OCI-LY7 (cell line): ENCODE data around the gene LRRC7. TPM values are rescaled to one million over a fixed set of nuclear protein-coding genes. Genes with fewer than 3 reads are reported as not detected.

Experiments used
- BruUV-seq: library from RNA; stranded (reverse); fragments of 400-500 nt; replicated peaks from 2 replicates; lab custom pipeline; 2021; lab: Mats Ljungman, UMichigan
- CTCF ChIA-PET: fragments of 300-600 bp; sonication (Branson Sonifier 250); formaldehyde crosslinking; loops from one replicate; lab custom pipeline; 2022; ENCODE audit warnings: antibody characterized with exemption; ENCODE audit not compliant: unreplicated experiment; lab: Charles Lee
- POLR2A ChIA-PET: fragments of 300-600 bp; sonication (Branson Sonifier 250); formaldehyde crosslinking; loops from one replicate; lab custom pipeline; 2022; ENCODE audit warnings: antibody characterized with exemption; lab: Charles Lee
- DNase-seq: peaks from one replicate; pipeline ENCODE4 v3.0.0-alpha.2; 2015; ENCODE audit warnings: low spot score
- H2AFZ ChIP-seq: fragments of 200-600 bp; sonication (generic), shearing (Covaris generic); 2 replicates; pipeline ENCODE4 v1.6.1; 2014; ENCODE audit warnings: mild to moderate bottlenecking, antibody characterized with exemption, low read length, moderate library complexity
- H3K27ac ChIP-seq: fragments of 200-600 bp; sonication (generic); 2 replicates; pipeline ENCODE4 v1.5.1; 2014; ENCODE audit warnings: mixed run types, low read depth, mild to moderate bottlenecking, moderate library complexity, low read length, inconsistent platforms; ENCODE audit not compliant: poor library complexity, severe bottlenecking
- H3K36me3 ChIP-seq: fragments of 200-600 bp; sonication (generic); 2 replicates; pipeline ENCODE4 v1.6.1; 2014; ENCODE audit warnings: mild to moderate bottlenecking, antibody characterized with exemption, low read length, moderate library complexity, mixed read lengths; ENCODE audit not compliant: insufficient read depth
- H3K4me1 ChIP-seq: fragments of 200-600 bp; sonication (generic); 2 replicates; pipeline ENCODE4 v1.5.1; 2014; ENCODE audit warnings: mild to moderate bottlenecking, low read length; ENCODE audit not compliant: insufficient read depth, poor library complexity, severe bottlenecking
- H3K4me2 ChIP-seq: fragments of 200-600 bp; sonication (generic); 2 replicates; pipeline ENCODE4 v1.6.1; 2014; ENCODE audit warnings: mild to moderate bottlenecking, low read length
- H3K4me3 ChIP-seq: fragments of 200-600 bp; sonication (generic); 2 replicates; pipeline ENCODE4 v1.5.1; 2014; ENCODE audit warnings: mild to moderate bottlenecking, low read depth, low read length; ENCODE audit not compliant: poor library complexity, severe bottlenecking
- H3K79me2 ChIP-seq: fragments of 200-600 bp; sonication (generic); 2 replicates; pipeline ENCODE4 v1.6.1; 2016; ENCODE audit warnings: low read depth, mild to moderate bottlenecking, low read length, moderate library complexity, mixed read lengths; ENCODE audit not compliant: insufficient read depth
- H3K9me2 ChIP-seq: fragments of 200-600 bp; sonication (generic); 2 replicates; pipeline ENCODE4 v1.6.1; 2016; ENCODE audit warnings: mild to moderate bottlenecking, low read length, mixed read lengths; ENCODE audit not compliant: insufficient read depth
- H3K9me3 ChIP-seq: fragments of 200-600 bp; sonication (generic); 2 replicates; pipeline ENCODE4 v1.6.1; 2014; ENCODE audit warnings: mild to moderate bottlenecking, mixed run types, low read length, mixed read lengths
- H4K20me1 ChIP-seq: fragments of 200-600 bp; sonication (generic); 2 replicates; pipeline ENCODE4 v1.6.1; 2014; ENCODE audit warnings: mild to moderate bottlenecking, antibody characterized with exemption, low read length, moderate library complexity, mixed read lengths; ENCODE audit not compliant: insufficient read depth
- CTCF ChIP-seq: fragments of 200-600 bp; sonication (generic); conservative IDR thresholded peaks from 2 replicates; pipeline ENCODE4 v1.5.1; 2014; ENCODE audit warnings: mild to moderate bottlenecking, antibody characterized with exemption, low read length, moderate library complexity, mixed read lengths
- EZH2phosphoT487 ChIP-seq: fragments of 200-600 bp; sonication (generic); IDR thresholded peaks from 2 replicates; pipeline ENCODE4 v1.6.1; 2018; ENCODE audit warnings: low read depth, borderline replicate concordance, mild to moderate bottlenecking, mixed run types, antibody characterized with exemption, low read length, moderate library complexity, mixed read lengths
- intact Hi-C: fragments of 100-400 bp; cut with micrococcal nuclease; formaldehyde crosslinking; loops from one replicate; pipeline ENCODE4 v1.10.0; 2022; ENCODE audit not compliant: unreplicated experiment
- total RNA-seq, 2 experiments: library from RNA; depleted of rRNA in 1 of 2; stranded (reverse); fragments of >200 nt in 1 of 2; shearing (Covaris generic) in 1 of 2; gene quantifications; 2 replicates each; pipeline ENCODE4 v1.2.3, GENCODE V29; 2014 to 2022

Gene LRRC7
- total RNA-seq, 2 experiments from 2014 or later = not detected

DNA sequence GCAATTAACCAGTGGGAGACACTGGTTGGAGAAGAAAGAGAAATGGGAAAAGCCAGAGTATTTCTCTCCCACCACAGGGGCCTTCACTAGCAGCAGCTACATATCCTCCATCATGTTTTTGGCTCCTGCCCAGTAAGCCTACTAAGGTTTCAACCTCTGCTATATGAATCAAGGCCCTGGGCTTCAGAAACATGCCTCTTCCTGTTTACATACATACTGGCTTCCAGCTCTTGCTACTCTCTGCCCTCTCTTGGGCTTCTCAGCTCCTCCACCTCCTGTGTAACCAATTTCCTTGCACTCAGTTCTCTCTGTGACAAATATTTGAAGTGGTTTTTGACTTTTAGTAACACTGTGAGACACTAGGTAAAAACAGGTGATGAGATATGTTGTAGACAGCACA is 80.8 kb downstream of the LRRC7 start:
- Histone ChIP-seq H3K9me2 (no peaks in the 10 kb centered on the region), H4K20me1 (no peaks in the 10 kb centered on the region), H3K27ac (no peak overlapping the region), H3K4me2 (no peak overlapping the region), H3K79me2 (no peaks in the 10 kb centered on the region), H2AFZ (no peak overlapping the region), H3K4me1 (no peaks in the 10 kb centered on the region), H3K4me3 (no peak overlapping the region), H3K36me3 (no peaks in the 10 kb centered on the region), H3K9me3 (no peaks in the 10 kb centered on the region)
- DNase-seq = no peak
- POLR2A ChIA-PET = no interaction called here
- intact Hi-C loops = no loop called here
- TF ChIP-seq CTCF (no peak), EZH2phosphoT487 (no peak)
- CTCF ChIA-PET = no interaction called here
- BruUV-seq = no TSS peak

GRCh38 chr1:69649383-69649990 is 81.8 kb downstream of the LRRC7 start:
- Histone ChIP-seq H3K4me1 (no peaks in the 10 kb centered on the region), H3K9me2 (no peaks in the 10 kb centered on the region), H2AFZ (no peak overlapping the region), H3K36me3 (no peaks in the 10 kb centered on the region), H3K27ac (no peak overlapping the region), H3K4me2 (no peak overlapping the region), H3K79me2 (no peaks in the 10 kb centered on the region), H4K20me1 (no peaks in the 10 kb centered on the region), H3K4me3 (no peak overlapping the region), H3K9me3 (no peaks in the 10 kb centered on the region)
- TF ChIP-seq CTCF (no peak), EZH2phosphoT487 (no peak)
- CTCF ChIA-PET = no interaction called here
- intact Hi-C loops = no loop called here
- DNase-seq = no peak
- BruUV-seq = no TSS peak
- POLR2A ChIA-PET = no interaction called here

DNA sequence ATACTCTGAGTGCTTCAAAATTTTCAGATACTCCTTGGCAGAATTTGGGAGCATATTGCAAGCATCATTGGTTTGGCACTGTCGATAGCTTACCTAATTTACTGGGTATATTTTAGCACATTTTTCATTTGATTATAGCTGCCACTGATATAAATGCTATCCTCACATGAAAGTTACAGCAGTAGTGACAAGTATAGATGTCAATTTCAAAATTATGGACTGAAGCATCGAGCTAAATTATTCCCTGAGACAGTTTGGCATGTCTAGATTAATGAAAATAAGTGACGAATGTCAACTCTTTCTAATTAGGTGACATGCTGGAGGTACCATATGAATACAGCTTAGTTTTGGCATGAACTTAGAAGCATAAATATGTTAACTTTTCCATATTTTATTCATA is 83.1 kb downstream of the LRRC7 start:
- DNase-seq = no peak
- Histone ChIP-seq H3K4me3 (no peak overlapping the region), H3K4me2 (no peak overlapping the region), H3K36me3 (no peaks in the 10 kb centered on the region), H3K27ac (no peak overlapping the region), H4K20me1 (no peaks in the 10 kb centered on the region), H2AFZ (no peak overlapping the region), H3K4me1 (no peaks in the 10 kb centered on the region), H3K9me3 (no peaks in the 10 kb centered on the region), H3K79me2 (no peaks in the 10 kb centered on the region), H3K9me2 (no peaks in the 10 kb centered on the region)
- ChIA-PET POLR2A (interaction anchor here (1.0 kb wide), 1 partner anchor 692 kb away, joined by 3 read pairs; no protein-coding TSS in a partner anchor), CTCF (no interaction called here)
- BruUV-seq = no TSS peak
- TF ChIP-seq EZH2phosphoT487 = no peak
- TF ChIP-seq CTCF = no peak
- intact Hi-C loops = no loop called here
